ENCODE measurements around the gene ANKRD9.
A peak's percentile ranks its signal among the peaks of the same experiment; 100 is the strongest.
"Not testable (repeated sequence)": the region's sequence is repeated elsewhere in the genome, so short reads cannot be mapped to it uniquely, and the experiment has no call there.

ANKRD9 gene

DNA sequence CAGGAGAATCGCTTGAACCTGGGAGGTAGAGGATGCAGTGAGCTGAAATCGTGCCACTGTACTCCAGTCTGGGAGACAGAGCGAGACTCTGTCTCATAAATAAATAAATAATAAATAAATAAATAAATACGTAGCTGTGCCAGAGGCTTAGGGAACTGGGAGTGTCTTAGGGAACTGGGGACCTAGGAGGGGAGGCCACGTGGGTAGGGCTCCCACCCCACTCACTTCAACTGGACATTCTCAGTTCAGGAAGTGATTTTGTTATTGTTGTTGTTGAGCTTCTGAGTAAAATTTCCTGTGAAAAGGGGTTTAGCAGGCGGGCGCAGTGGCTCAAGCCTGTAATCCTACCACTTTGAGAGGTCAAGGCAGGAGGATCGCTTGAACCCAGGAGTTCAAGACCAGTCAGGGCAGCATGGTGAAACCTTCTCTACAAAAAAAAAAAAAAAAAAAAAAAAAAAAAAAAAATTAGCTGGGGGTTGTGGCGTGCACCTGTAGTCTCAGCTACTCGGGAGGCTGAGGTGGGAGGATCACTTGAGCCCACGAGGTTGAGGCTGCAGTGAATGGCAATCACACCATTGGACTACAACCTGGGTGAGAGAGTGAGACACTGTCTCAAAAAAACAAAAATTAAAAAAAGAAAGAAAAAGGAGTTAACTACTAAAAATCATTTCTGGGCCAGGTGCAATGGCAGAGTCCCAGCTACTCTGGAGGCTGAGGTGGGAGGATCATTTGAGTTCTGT lies 19.0 kb upstream of the ANKRD9 start:
- Histone ChIP-seq H3K9me3 (replicated peaks; ENCODE audit: low read length) (no peaks in the 10 kb centered on the region), H3K4me3 (ENCODE audit: low read length) (no peak overlapping the region), H3K4me2 (ENCODE audit: low read length) (no peak overlapping the region), H3K9ac (ENCODE audit: low read depth, low read length) (no peak overlapping the region), H3K36me3 (ENCODE audit: insufficient read depth, low read length) (no peaks in the 10 kb centered on the region), H3K27me3 (ENCODE audit: control insufficient read depth, insufficient read depth, low read length) (no peaks in the 10 kb centered on the region), H3K4me1 (ENCODE audit: control insufficient read depth, insufficient read depth, low read length) (peaks cover 17% of the 10 kb centered on the region)

DNA sequence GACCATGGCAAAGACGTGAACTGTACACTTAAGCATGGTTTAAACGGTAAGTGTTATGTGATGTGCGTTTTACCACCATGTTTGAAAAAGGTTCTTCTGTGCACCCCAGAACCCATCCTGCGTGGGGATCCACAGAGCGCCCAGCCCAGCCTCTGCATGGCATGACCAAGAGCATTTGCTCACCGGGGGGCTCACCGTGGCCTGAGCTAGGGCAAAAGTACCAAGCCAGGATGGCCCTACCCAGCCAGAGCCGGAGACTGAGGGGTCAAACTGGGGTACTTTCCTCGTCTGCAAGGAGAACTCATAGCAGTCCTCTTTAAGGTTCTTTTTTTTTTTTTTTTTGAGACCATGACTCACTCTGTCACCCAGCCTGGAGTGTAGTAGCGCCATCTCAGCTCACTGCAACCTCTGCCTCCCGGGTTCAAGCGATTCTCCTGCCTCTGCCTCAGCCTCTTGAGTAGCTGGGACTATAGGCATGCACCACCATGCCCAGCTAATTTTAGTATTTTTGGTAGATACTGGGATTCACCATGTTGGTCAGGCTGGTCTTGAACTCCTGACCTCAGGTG lies 16.4 kb upstream of the ANKRD9 start:
- Histone ChIP-seq H3K9ac (ENCODE audit: low read depth, low read length) (peak overlapping the region; percentile 65), H3K4me3 (ENCODE audit: low read length) (peak overlapping the region; percentile 74), H3K4me1 (ENCODE audit: control insufficient read depth, insufficient read depth, low read length) (peaks cover 17% of the 10 kb centered on the region), H3K27me3 (ENCODE audit: control insufficient read depth, insufficient read depth, low read length) (no peaks in the 10 kb centered on the region), H3K4me2 (ENCODE audit: low read length) (peak overlapping the region; percentile 91), H3K9me3 (replicated peaks; ENCODE audit: low read length) (no peaks in the 10 kb centered on the region), H3K36me3 (ENCODE audit: insufficient read depth, low read length) (no peaks in the 10 kb centered on the region)

DNA sequence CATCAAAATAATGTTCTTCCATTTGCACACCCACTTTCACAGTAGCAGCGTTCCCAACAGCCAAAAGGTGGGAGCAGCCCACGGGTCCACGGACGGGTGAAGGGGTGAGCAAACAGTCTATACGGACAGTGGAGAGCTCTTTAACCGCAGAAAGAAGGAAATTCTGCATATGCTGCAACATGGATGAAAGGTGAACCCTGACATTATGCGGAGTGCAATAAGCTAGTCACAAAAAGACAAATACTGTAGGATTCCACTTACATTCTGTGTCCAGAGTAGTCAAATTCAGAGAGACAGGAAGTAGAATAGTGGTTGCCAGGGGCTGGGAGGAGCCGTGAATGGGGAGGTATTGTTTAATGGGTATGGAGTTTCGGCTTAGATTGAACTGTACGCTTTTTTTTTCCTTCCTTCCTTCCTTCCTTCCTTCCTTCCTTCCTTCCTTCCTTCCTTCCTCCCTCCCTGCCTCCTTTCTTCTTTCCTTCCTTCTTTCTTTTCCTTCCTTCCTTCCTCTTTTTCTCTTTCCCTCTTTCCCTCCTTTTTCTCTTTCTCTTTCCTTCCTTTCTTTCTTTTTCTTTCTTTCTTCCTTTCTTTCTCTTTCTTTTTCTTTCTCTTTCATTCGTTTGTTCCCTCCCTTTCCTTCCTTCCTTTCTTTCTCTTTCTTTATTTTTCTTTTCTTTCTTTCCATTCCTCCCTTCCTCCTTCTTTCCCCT lies 15.8 kb upstream of the ANKRD9 start:
- no peaks in the 10 kb centered on the region for H3K9me3 ChIP-seq (replicated peaks; ENCODE audit: low read length)
- peaks cover 17% of the 10 kb centered on the region for H3K4me1 ChIP-seq (ENCODE audit: control insufficient read depth, insufficient read depth, low read length)
- H3K9ac ChIP-seq (ENCODE audit: low read depth, low read length), result peak overlapping the region; percentile 65
- H3K4me3 ChIP-seq (ENCODE audit: low read length), result peak overlapping the region; percentile 74
- H3K4me2 ChIP-seq (ENCODE audit: low read length), result peak overlapping the region; percentile 91
- no peaks in the 10 kb centered on the region for H3K36me3 ChIP-seq (ENCODE audit: insufficient read depth, low read length)
- no peaks in the 10 kb centered on the region for H3K27me3 ChIP-seq (ENCODE audit: control insufficient read depth, insufficient read depth, low read length)

DNA sequence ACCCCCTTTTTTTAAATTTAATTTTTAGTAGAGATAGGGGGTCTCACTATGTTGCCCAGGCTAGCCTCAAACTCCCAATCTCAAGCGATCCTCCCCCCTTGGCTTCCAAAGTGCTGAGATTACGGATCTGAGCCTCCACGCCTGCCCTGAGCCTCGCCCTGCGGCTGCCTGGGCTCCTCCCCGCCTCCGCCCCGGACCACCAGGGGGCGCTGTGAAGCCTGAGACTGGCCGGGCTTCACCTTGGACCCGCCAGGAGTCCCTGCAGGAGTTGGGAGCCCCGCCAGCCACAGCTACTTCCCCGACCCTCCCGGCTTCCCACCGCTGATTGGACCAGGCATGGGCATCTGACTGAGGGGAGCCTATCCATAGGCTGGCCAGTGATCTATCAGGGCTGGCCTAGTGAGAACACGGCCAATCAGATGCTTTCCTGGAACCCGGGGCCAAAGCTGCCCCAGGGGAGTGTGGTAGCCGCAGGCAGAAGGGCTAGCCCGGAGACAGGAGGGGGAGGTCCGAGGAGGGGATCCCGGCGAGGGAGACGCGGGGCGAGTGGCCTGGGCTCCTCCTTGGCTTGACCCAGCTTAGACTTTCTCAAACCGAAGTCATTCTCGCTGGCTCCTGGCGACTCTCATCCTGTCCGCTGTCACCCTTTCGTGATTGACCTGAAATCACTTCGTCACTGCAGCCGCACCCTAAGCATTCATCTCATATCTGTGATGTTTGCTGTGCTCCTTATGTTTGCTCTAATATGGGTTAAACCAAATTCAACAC lies 15.1 kb upstream of the ANKRD9 start:
- peak overlapping the region; percentile 91 for H3K4me2 ChIP-seq (ENCODE audit: low read length)
- H3K4me1 ChIP-seq (ENCODE audit: control insufficient read depth, insufficient read depth, low read length), result peaks cover 17% of the 10 kb centered on the region
- no peaks in the 10 kb centered on the region for H3K9me3 ChIP-seq (replicated peaks; ENCODE audit: low read length)
- H3K4me3 ChIP-seq (ENCODE audit: low read length), result peak overlapping the region; percentile 74
- H3K9ac ChIP-seq (ENCODE audit: low read depth, low read length), result peak overlapping the region; percentile 65
- H3K27me3 ChIP-seq (ENCODE audit: control insufficient read depth, insufficient read depth, low read length), result no peaks in the 10 kb centered on the region
- H3K36me3 ChIP-seq (ENCODE audit: insufficient read depth, low read length), result no peaks in the 10 kb centered on the region

DNA sequence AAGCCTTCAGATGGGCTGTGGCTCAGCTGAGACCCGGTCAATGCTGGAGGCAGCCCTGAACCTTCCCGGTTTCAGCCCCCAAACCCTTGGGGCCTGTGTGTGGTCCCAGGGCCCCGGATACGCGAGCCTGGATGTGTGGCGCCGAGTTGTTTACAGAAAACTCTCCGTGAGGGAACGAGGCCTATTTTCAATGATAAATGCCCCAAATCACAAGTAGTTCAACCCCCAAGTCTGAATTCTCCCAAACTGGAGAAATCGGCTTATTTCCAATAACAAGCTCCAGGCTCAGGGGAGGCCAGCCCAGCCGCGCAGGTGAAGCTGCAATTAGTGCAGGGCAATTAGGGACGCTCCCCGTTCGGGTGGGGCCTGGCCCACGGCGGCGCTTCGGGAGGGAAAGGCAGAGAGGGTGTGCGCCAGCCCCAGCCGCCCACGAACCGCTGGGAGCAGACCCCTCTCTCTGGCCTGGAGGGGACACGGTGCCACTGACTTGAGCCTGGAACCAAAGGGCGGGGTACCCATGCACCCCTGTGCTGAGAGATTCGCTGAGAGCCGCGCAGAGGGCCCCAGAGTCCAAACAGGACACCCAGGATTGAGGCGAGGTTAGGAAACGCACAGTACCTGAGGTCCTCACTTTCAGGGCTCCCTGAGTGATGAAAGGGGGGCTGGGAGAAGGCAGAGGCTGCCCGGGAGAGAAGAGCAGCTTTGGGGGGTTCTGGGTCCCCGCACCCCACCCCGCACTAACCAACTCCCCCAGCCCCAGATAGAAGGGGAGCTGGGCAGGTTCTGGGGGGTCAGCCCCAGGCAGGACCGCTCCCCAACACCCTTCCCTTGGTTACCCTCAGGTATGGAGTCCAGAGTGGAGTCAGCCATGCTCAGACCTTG lies 14.2 kb upstream of the ANKRD9 start:
- peak overlapping the region; percentile 35 for H3K4me3 ChIP-seq (ENCODE audit: low read length)
- no peaks in the 10 kb centered on the region for H3K9me3 ChIP-seq (replicated peaks; ENCODE audit: low read length)
- H3K36me3 ChIP-seq (ENCODE audit: insufficient read depth, low read length), result no peaks in the 10 kb centered on the region
- H3K9ac ChIP-seq (ENCODE audit: low read depth, low read length), result peak overlapping the region; percentile 59
- H3K4me1 ChIP-seq (ENCODE audit: control insufficient read depth, insufficient read depth, low read length), result peaks cover 17% of the 10 kb centered on the region
- H3K27me3 ChIP-seq (ENCODE audit: control insufficient read depth, insufficient read depth, low read length), result no peaks in the 10 kb centered on the region
- peak overlapping the region; percentile 91 for H3K4me2 ChIP-seq (ENCODE audit: low read length)

DNA sequence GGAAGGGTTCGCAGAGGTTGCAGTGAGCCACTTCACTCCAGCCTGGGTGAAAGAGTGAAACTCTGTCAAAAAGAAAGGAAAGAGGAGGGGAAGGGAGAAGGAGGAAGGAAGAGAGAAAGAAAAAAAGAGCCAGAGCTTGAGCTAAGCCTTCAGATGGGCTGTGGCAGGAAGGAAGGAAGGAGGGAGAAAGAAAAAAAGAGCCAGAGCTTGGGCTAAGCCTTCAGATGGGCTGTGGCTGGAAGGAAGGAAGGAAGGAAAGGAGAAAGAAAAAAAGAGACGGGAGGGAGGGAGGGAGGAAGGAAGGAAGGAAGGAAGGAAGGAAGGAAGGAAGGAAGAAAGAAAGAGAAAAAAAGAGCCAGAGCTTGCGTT lies 13.6 kb upstream of the ANKRD9 start:
- no peaks in the 10 kb centered on the region for H3K27me3 ChIP-seq (ENCODE audit: control insufficient read depth, insufficient read depth, low read length)
- no peaks in the 10 kb centered on the region for H3K9me3 ChIP-seq (replicated peaks; ENCODE audit: low read length)
- no peak overlapping the region for H3K4me2 ChIP-seq (ENCODE audit: low read length)
- no peaks in the 10 kb centered on the region for H3K36me3 ChIP-seq (ENCODE audit: insufficient read depth, low read length)
- no peak overlapping the region for H3K9ac ChIP-seq (ENCODE audit: low read depth, low read length)
- H3K4me3 ChIP-seq (ENCODE audit: low read length), result no peak overlapping the region
- H3K4me1 ChIP-seq (ENCODE audit: control insufficient read depth, insufficient read depth, low read length), result peaks cover 17% of the 10 kb centered on the region

DNA sequence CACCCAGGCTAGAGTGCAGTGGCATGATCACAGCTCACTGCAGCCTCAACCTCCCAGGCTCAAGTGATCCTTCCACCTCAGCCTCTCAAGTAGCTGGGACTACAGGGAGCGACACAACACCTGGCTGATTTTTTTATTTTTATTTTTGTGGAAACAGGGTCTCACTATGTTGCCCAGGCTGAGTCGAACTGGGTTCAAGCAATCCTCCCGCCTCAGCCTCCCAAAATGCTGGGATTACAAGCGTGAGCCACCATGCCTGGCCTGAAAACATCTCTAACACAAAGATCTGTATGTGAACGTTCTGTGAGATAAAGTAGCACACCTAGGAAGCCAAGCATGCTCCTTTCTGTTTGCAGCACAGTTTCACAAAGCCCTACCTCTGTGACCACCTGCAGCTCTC lies 10.1 kb upstream of the ANKRD9 start:
- not testable (repeated sequence) for H3K9me3 ChIP-seq (replicated peaks; ENCODE audit: low read length); H3K4me1 ChIP-seq (ENCODE audit: control insufficient read depth, insufficient read depth, low read length); H3K4me3 ChIP-seq (ENCODE audit: low read length); H3K9ac ChIP-seq (ENCODE audit: low read depth, low read length); H3K4me2 ChIP-seq (ENCODE audit: low read length); H3K36me3 ChIP-seq (ENCODE audit: insufficient read depth, low read length); H3K27me3 ChIP-seq (ENCODE audit: control insufficient read depth, insufficient read depth, low read length)

DNA sequence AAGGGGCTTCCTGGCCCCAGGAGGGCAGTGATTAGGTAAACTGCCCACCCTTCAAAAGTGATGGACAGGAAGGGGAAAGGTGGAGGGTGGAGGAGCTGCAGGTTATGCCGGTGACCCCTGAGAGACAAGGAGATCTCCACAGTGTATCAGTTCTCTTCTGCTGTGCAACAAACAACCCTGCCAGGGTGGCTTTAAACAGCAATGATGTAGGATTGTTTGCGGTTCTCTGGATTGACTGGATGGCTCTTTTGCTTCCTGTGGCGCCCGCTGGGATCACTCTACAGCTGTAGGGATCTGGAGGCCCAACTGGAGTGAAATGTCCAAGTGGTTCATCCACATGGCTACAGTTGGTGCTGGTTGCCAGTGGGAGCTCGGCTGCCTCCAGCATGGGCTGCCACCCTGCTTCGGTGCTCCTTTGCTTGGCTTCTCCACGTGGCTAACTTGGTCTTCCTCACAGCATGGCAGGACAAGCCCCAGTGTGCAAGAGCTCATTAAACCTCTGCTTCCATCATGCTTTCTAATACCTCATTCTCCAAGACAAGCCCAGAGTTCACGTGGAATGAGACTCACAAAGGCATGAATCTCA lies 8.6 kb upstream of the ANKRD9 start:
- Histone ChIP-seq H3K9me3 (replicated peaks; ENCODE audit: low read length) (no peaks in the 10 kb centered on the region), H3K4me3 (ENCODE audit: low read length) (no peak overlapping the region), H3K27me3 (ENCODE audit: control insufficient read depth, insufficient read depth, low read length) (no peaks in the 10 kb centered on the region)

DNA sequence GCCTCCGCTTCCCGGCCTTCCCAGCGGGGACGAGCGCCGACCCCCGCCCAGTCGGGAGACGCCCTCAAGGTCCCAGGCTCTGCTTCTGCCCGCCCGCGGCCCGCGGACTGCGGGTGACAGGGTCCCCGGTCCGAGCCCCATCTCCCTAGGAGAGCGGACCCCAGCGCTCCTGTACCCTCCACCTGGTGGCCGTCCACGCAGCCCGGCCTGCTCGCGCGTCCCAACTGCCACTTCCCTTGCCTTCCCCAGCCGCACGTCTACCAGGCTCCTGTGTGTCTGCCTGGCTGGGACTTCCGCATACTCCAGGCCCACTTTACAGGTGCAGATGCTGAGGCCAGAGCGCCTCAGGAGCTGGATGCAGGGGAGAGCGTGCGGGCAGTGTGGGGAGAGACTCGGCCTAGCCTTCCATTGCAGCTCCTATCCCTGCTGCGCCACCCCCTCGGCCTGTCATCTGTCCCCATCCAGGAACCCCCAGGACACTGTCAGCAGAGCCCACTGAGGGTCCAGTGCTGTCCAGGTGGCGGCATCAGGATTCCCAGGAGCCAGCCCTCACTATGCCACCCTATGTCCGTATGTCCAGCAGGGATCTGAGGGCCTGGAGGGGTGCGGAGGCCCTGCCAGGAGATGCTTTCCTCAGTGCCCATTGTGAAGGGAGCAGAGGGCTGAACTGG lies 8.0 kb upstream of the ANKRD9 start:
- no peaks in the 10 kb centered on the region for H3K9me3 ChIP-seq (replicated peaks; ENCODE audit: low read length)

More for the DNA sequence above, 8.6 kb upstream of the ANKRD9 start:
- H3K4me1 ChIP-seq (ENCODE audit: control insufficient read depth, insufficient read depth, low read length), result peaks cover 6% of the 10 kb centered on the region
- no peaks in the 10 kb centered on the region for H3K36me3 ChIP-seq (ENCODE audit: insufficient read depth, low read length)
- H3K4me2 ChIP-seq (ENCODE audit: low read length), result no peak overlapping the region
- no peak overlapping the region for H3K9ac ChIP-seq (ENCODE audit: low read depth, low read length)

More for the DNA sequence above, 8.0 kb upstream of the ANKRD9 start:
- Histone ChIP-seq H3K4me1 (ENCODE audit: control insufficient read depth, insufficient read depth, low read length) (peaks cover 6% of the 10 kb centered on the region), H3K9ac (ENCODE audit: low read depth, low read length) (peak overlapping the region; percentile 88), H3K4me2 (ENCODE audit: low read length) (peak overlapping the region; percentile 100), H3K27me3 (ENCODE audit: control insufficient read depth, insufficient read depth, low read length) (no peaks in the 10 kb centered on the region), H3K36me3 (ENCODE audit: insufficient read depth, low read length) (no peaks in the 10 kb centered on the region), H3K4me3 (ENCODE audit: low read length) (peak overlapping the region; percentile 86)
